ENCODE results near the gene RUNX2. TPM values are rescaled to one million over a fixed set of nuclear protein-coding genes. Genes with fewer than 3 reads are reported as not detected.
A peak's percentile ranks its signal among the peaks of the same experiment; 100 is the strongest.

Gene RUNX2
- total RNA-seq, 1 donor from 2014 or later = 0.09 TPM

- no peaks in the 10 kb centered on the region for H3F3A ChIP-seq (ENCODE audit: low read depth)
- H2AFZ ChIP-seq (replicated peaks) = peak overlapping the region; percentile 88
- no peak overlapping the region for H3K4me3 Mint-ChIP-seq
- H3K79me2 ChIP-seq (ENCODE audit: low read depth) = no peaks in the 10 kb centered on the region
- no peaks in the 10 kb centered on the region for H4K20me1 ChIP-seq (ENCODE audit: low read depth)
- H3K4me3 ChIP-seq = no peak overlapping the region
- H3K9me3 ChIP-seq (ENCODE audit: low read depth) = no peaks in the 10 kb centered on the region
- H3K27me3 ChIP-seq = no peaks in the 10 kb centered on the region
- peaks cover 15% of the 10 kb centered on the region for H3K4me1 ChIP-seq
- no peak for DNase-seq (ENCODE audit: low spot score)
- no peak overlapping the region for H3K27ac ChIP-seq
- H3K27ac Mint-ChIP-seq = no peak overlapping the region
- no peak overlapping the region for H3K9ac ChIP-seq
- H3K36me3 ChIP-seq = no peaks in the 10 kb centered on the region
- H3K9me3 Mint-ChIP-seq = no peaks in the 10 kb centered on the region
- TF ChIP-seq EZH2phosphoT487 (IDR thresholded peaks at IDR 0.05) = no peak
- no peak for TF ChIP-seq EZH2 (IDR thresholded peaks at IDR 0.05)
- TF ChIP-seq CTCF (IDR thresholded peaks at IDR 0.05) = no peak
- no peaks in the 10 kb centered on the region for H3K36me3 Mint-ChIP-seq
- peak overlapping the region; percentile 50 for H3K4me2 ChIP-seq
- H3K27me3 Mint-ChIP-seq (ENCODE audit: insufficient read depth, low read depth) = no peaks in the 10 kb centered on the region
- peaks cover 14% of the 10 kb centered on the region for H3K4me1 Mint-ChIP-seq
Observed at GRCh38 chr6:45328523-45328922, 393 bp downstream of the RUNX2 start.

GRCh38 chr6:45344900-45345299 is 16.8 kb downstream of the RUNX2 start:
- no peak for DNase-seq (ENCODE audit: low spot score)
- Histone ChIP-seq H3K27me3 (no peaks in the 10 kb centered on the region), H3K36me3 (no peaks in the 10 kb centered on the region), H3K9me3 (ENCODE audit: low read depth) (no peaks in the 10 kb centered on the region), H4K20me1 (ENCODE audit: low read depth) (peaks cover 4% of the 10 kb centered on the region), H3K27ac (no peak overlapping the region), H3K9ac (no peak overlapping the region), H2AFZ (replicated peaks) (no peak overlapping the region), H3K4me3 (no peak overlapping the region), H3F3A (ENCODE audit: low read depth) (no peaks in the 10 kb centered on the region), H3K79me2 (ENCODE audit: low read depth) (peaks cover 5% of the 10 kb centered on the region), H3K4me1 (no peaks in the 10 kb centered on the region), H3K4me2 (no peak overlapping the region)
- no peaks in the 10 kb centered on the region for H3K9me3 Mint-ChIP-seq
- H3K4me3 Mint-ChIP-seq = no peak overlapping the region
- no peaks in the 10 kb centered on the region for H3K36me3 Mint-ChIP-seq
- TF ChIP-seq CTCF (IDR thresholded peaks at IDR 0.05) = no peak
- TF ChIP-seq EZH2 (IDR thresholded peaks at IDR 0.05) = no peak
- TF ChIP-seq EZH2phosphoT487 (IDR thresholded peaks at IDR 0.05) = no peak
- H3K27me3 Mint-ChIP-seq (ENCODE audit: insufficient read depth, low read depth) = no peaks in the 10 kb centered on the region
- no peak overlapping the region for H3K27ac Mint-ChIP-seq
- no peaks in the 10 kb centered on the region for H3K4me1 Mint-ChIP-seq

GRCh38 chr6:45350186-45350710 is 22.1 kb downstream of the RUNX2 start:
- H3K9me3 ChIP-seq (ENCODE audit: low read depth) = no peaks in the 10 kb centered on the region
- no peak overlapping the region for H3K27ac ChIP-seq
- H3K79me2 ChIP-seq (ENCODE audit: low read depth) = no peaks in the 10 kb centered on the region
- H3K9me3 Mint-ChIP-seq = no peaks in the 10 kb centered on the region
- no peak for TF ChIP-seq CTCF (IDR thresholded peaks at IDR 0.05)
- TF ChIP-seq EZH2phosphoT487 (IDR thresholded peaks at IDR 0.05) = no peak
- no peak for TF ChIP-seq EZH2 (IDR thresholded peaks at IDR 0.05)
- H3K27ac Mint-ChIP-seq = no peak overlapping the region
- H3K9ac ChIP-seq = no peak overlapping the region
- no peak overlapping the region for H3K4me3 ChIP-seq
- no peaks in the 10 kb centered on the region for H3K36me3 ChIP-seq
- H4K20me1 ChIP-seq (ENCODE audit: low read depth) = no peaks in the 10 kb centered on the region
- no peak for DNase-seq (ENCODE audit: low spot score)
- H3K27me3 Mint-ChIP-seq (ENCODE audit: insufficient read depth, low read depth) = no peaks in the 10 kb centered on the region
- H3K4me1 Mint-ChIP-seq = no peaks in the 10 kb centered on the region
- no peaks in the 10 kb centered on the region for H3K27me3 ChIP-seq
- peaks cover 10% of the 10 kb centered on the region for H3K4me1 ChIP-seq
- no peak overlapping the region for H3K4me3 Mint-ChIP-seq
- no peak overlapping the region for H2AFZ ChIP-seq (replicated peaks)
- H3K4me2 ChIP-seq = no peak overlapping the region
- H3F3A ChIP-seq (ENCODE audit: low read depth) = no peaks in the 10 kb centered on the region
- H3K36me3 Mint-ChIP-seq = no peaks in the 10 kb centered on the region
